Measurements from ENCODE around the gene DPP6.

- TF ChIP-seq EZH2phosphoT487 (IDR thresholded peaks at IDR 0.05; ENCODE audit: low read depth, severe bottlenecking, unreplicated experiment) (no peak), CTCF (IDR thresholded peaks at IDR 0.05; ENCODE audit: poor library complexity) (no peak), EZH2 (IDR thresholded peaks at IDR 0.05; ENCODE audit: borderline replicate concordance) (no peak)
Observed at GRCh38 chr7:154571772-154572171, 519.6 kb downstream of the DPP6 start.
